ENCODE measurements around the gene SMAD4.

- TF ChIP-seq, protein P1, sequence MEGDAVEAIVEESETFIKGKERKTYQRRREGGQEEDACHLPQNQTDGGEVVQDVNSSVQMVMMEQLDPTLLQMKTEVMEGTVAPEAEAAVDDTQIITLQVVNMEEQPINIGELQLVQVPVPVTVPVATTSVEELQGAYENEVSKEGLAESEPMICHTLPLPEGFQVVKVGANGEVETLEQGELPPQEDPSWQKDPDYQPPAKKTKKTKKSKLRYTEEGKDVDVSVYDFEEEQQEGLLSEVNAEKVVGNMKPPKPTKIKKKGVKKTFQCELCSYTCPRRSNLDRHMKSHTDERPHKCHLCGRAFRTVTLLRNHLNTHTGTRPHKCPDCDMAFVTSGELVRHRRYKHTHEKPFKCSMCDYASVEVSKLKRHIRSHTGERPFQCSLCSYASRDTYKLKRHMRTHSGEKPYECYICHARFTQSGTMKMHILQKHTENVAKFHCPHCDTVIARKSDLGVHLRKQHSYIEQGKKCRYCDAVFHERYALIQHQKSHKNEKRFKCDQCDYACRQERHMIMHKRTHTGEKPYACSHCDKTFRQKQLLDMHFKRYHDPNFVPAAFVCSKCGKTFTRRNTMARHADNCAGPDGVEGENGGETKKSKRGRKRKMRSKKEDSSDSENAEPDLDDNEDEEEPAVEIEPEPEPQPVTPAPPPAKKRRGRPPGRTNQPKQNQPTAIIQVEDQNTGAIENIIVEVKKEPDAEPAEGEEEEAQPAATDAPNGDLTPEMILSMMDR (IDR thresholded peaks at IDR 0.05), result no peak
- no peak for TF ChIP-seq POLR2A (IDR thresholded peaks at IDR 0.05)
These were observed 8.1 kb downstream of the SMAD4 start for GRCh38 chr18:51038110-51038509.
